Activated naive CD4-positive, alpha-beta T cell treated with anti-CD3 and anti-CD28 coated beads, Interleukin-2, amount 50 U/mL, for 72 hours (primary cell): ENCODE data around the gene ARHGEF3. TPM values are rescaled to one million over a fixed set of nuclear protein-coding genes. Genes with fewer than 3 reads are reported as not detected.
A peak's percentile ranks its signal among the peaks of the same experiment; 100 is the strongest.

Experiments used
- ATAC-seq, 2 donors: fragments of 150-1000 bp; cut with Tn5 transposase; 2 replicates each; pipeline ENCODE4 v1.10.0; 2021; ENCODE audit warnings: mild to moderate bottlenecking in 2 of 2, moderate library complexity in 2 of 2
- DNase-seq, 2 donors: peaks; one replicate each; pipeline ENCODE4 v3.0.0; 2021 to 2022; ENCODE audit warnings: low spot score in 2 of 2
- H3K27ac Mint-ChIP-seq, 2 donors: one replicate each; pipeline ENCODE4 v1.8.0; 2022; ENCODE audit warnings: mild to moderate bottlenecking in 2 of 2, mixed read lengths in 2 of 2
- H3K36me3 Mint-ChIP-seq, 2 donors: one replicate each; pipeline ENCODE4 v1.8.0; 2022; ENCODE audit warnings: mixed read lengths in 2 of 2
- H3K9me3 Mint-ChIP-seq, 2 donors: one replicate each; pipeline ENCODE4 v1.8.0; 2022; ENCODE audit warnings: mixed read lengths in 2 of 2
- total RNA-seq, 2 donors: library from RNA; stranded (reverse); gene quantifications; one replicate each; pipeline ENCODE4 v1.2.3, GENCODE V29; 2022

ARHGEF3 gene
- total RNA-seq, 2 donors from 2014 or later: 35.7 to 54.0 TPM

DNA sequence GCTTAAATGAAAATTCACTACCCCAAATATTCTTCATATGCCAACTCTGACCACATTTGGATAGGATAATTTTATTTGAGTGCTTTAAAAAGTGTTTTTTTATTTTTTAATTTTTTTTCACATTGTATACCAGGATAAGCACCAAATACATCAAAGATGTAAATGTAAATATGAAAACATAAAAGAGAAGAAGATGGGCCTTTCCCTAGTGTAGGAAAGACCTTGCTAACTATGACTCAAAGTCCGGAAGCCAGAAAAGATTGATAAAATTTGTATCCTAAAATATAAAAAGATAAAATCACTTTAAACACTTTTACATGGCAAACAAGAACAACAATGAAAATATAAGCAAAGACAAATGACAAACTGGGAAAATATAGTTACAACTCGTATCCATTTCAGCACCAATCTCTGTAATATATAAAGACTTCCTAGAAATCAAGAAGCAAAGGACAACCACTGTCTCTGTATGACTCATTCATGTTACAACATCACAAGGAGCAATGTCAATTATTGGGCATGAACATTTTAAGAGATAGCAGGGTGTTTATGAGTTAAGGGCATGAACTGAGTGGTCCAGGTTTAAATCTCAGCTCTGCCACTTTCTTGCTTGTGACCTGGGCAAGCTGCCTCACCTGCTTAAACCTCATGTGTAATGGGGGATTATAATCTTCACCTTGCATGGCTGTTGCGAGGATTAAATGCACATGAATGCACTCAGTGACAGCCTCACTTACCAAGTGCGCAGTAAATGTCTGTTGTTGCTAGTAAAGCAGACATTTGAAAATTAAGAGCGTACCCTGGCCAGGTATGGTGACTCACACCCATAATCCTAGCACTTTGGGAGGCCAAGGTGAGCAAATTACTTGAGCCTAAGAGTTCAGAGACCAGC, 25.3 kb upstream of the ARHGEF3 start:
- peak; percentile 66 to 74 for ATAC-seq
- peaks cover 0 to 5% of the 10 kb centered on the region in 2 donors for H3K9me3 Mint-ChIP-seq
- DNase-seq: no peak
- no peaks in the 10 kb centered on the region for H3K36me3 Mint-ChIP-seq
- no peak overlapping the region for H3K27ac Mint-ChIP-seq

DNA sequence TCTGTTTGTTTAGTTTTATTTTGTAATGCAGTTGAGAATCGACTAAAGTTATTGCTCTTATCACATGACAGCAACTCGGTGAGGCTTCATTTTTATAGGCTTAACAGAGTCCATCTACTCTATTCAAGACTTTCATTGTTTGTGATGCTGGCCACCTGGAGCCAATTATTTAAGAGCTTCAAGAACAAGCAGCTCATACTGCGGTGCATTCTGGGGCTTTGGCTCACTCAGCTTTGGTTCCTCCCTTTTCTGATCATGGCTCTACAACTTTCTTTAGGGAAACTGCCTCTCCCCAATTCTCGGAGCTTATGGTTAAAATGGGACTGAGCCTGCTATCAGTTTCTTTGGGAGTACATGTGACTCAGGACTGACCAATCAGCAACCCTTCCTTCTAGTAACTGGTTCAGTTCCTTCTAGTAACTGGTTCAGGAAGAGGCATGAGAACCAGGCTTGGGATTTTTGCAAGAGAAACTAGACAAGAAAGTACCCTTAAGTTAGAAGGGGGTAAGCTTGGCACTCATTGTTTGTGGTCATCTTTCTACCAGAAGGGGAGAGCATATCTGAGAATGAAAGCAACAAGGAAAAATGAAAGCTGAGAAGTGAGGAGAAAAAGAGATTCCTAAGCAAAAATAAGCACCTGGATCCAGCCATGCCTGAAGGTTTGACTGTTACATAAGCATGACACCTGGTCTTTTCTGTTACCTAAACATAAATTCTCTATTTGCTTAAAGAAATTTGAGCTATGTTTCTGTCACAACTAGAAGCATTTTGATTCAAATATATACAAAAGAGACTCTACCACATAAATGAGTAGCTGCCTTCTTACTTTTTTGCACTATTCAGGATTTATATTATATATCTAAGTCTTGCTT, 24.1 kb upstream of the ARHGEF3 start:
- no peak for DNase-seq
- Mint-ChIP-seq H3K27ac (no peak overlapping the region), H3K36me3 (no peaks in the 10 kb centered on the region), H3K9me3 (peaks cover 0 to 3% of the 10 kb centered on the region in 2 donors)
- peak in 1 of 2 donors; percentile 47 for ATAC-seq

DNA sequence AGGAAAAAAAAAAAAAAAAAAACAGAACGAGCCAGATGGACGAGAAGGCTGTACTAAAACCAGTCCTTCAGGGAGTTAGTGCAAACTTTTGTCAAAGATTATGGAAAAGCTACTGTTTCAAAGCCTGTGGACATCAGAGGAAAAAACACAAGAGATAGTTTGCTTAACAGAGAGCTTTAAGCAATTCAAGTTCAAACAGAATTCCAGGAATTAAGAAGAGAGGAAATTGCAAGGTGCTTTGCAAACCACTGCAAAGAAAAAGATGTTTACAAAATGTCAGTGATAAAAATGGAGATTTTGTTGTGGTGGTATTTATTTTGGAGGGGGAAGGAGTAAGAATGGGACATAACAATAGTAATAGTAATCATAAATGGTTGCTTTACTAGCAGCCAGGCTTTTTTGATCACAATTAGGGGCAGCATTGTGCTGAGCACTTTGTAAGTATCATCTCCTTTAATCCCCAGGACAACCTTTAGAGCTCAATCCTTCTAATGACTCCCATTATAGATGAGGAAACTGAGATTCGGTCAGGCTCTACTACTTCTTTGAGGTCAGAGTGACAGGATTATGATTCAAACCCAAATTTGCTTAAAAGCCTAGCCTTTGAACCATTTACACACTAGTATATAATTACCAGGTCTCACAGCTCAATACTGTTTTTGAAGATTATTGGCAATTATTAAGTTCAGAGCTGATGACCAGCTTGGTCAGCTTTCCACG, 22.4 kb upstream of the ARHGEF3 start:
- DNase-seq (no peak), ATAC-seq (peak in 1 of 2 donors; percentile 38)
- Mint-ChIP-seq H3K27ac (peak overlapping the region in 1 of 2 donors; percentile 14), H3K36me3 (no peaks in the 10 kb centered on the region), H3K9me3 (no peaks in the 10 kb centered on the region)

DNA sequence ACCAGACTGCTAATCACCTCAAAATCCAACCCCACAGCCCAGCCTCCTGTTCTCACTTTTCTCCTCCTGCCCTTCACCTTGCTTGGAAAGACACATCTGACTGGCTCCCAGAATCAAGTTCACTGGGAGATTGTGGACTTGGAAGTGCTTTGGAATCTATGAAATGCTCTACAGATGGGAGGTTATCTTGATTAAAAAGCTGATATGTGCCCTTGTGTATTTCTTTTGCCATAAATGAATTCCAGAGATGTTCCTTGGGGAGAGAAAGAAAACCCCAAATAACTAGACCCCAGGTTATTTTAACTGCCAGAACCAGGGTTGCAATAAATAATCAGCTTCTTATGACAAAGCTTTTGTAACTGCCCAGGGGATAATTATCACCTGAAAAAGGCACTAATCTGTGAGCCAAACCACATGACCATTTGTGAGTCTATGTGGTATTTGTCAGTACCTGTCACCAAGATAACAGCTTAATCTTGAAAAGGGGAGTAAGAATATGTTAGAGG, 21.7 kb upstream of the ARHGEF3 start:
- no peaks in the 10 kb centered on the region for H3K36me3 Mint-ChIP-seq
- DNase-seq: no peak
- peak overlapping the region in 1 of 2 donors; percentile 14 for H3K27ac Mint-ChIP-seq
- no peak for ATAC-seq
- H3K9me3 Mint-ChIP-seq: no peaks in the 10 kb centered on the region

DNA sequence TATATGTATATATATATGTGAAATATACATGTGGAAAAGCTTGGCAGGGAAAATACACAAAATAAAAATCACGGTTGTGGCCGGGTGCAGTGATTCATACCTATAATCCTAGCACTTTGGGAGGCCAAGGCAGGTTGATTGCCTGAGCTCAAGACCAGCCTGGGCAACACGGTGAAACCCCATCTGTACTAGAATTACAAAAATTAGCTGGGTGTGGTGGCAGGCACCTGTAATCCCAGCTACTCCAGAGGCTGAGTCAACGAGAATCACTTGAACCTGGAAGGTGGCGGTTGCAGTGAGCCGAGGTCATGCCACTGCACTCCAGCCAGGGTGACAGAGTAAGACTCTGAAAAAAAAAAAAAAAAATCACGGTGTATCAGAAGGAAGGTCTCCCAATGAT, 20.8 kb upstream of the ARHGEF3 start:
- Mint-ChIP-seq H3K27ac (no peak overlapping the region), H3K36me3 (peaks cover 0 to under 1% of the 10 kb centered on the region in 2 donors), H3K9me3 (no peaks in the 10 kb centered on the region)
- DNase-seq (no peak), ATAC-seq (no peak)

DNA sequence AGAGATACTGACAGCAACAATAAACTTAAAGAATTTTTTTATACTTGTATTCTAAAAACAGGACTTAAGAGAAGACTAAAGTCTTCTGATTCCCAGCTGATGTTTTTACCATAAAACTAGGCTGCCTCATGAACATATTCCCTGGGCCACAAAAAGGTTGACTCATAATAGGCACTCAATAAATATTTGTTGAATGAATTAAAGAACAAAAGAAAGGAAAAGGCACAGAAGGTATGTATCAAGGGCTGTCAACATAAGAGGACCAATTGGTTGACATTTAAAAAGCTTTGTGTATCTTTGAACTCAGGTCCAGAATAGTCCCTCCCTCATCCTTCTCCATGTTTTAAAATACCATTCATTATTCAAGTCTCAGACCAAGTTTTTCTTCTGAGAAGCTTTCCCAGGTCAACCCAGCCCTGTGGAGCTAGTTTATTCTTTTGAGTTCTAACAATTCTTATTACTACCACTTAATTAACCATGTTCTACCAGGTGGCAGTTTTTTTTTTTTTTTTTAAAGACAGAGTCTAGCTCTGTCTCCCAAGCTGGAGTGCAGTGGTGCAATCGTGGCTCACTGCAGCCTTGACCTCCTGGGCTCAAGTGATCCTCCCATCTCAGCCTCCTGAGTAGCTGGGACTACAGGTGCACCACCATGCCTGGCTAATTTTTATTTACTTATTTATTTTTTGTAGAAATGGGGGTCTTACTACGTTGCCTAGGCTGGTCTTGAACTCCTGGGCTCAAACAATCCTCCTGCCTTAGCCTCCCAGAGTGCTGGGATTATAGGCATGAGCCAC, 17.5 kb upstream of the ARHGEF3 start:
- H3K27ac Mint-ChIP-seq: no peak overlapping the region
- peaks cover 0 to 6% of the 10 kb centered on the region in 2 donors for H3K36me3 Mint-ChIP-seq
- DNase-seq (no peak), ATAC-seq (no peak)
- no peaks in the 10 kb centered on the region for H3K9me3 Mint-ChIP-seq

DNA sequence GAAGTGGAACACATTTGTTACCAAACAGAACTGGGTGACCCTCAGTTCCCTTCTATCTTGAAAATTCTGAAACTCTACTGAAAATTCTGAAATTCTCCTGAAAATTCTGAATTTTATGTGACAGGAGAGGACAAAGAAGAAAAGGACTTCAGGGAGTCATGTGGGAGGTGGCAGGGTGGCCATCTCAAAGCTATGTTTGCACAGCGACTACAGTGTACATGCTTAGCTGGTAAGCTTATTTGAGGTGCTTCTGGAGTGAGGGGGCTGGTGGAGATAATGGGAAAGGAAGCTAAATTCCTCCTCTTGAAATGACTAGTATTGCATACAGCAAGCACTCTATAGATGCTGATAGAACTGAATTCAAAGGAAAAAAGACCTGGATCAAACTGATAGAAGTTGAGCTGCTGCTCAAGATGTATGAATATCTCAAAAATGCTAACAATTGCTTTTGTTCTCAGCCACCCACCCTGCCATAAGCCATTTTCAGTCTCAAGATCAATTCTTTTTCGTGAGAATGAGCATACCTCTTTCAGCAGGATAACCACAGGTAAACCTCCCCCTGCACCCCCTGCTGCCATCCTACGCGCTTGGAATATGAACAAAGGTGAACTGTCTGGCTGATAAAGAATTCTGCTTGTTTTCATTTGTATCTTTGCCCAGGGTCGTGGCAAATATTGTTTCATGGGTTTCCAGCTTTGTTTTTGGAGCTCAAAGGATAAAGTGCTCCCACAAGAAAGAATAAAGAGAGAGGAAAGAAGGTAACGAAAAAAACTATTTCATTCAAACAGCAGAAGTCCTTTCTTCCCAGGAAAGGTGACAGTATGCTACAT, 16.6 kb upstream of the ARHGEF3 start:
- ATAC-seq (no peak), DNase-seq (no peak)
- H3K36me3 Mint-ChIP-seq: peaks cover 0 to 6% of the 10 kb centered on the region in 2 donors
- H3K9me3 Mint-ChIP-seq: no peaks in the 10 kb centered on the region
- H3K27ac Mint-ChIP-seq: no peak overlapping the region

DNA sequence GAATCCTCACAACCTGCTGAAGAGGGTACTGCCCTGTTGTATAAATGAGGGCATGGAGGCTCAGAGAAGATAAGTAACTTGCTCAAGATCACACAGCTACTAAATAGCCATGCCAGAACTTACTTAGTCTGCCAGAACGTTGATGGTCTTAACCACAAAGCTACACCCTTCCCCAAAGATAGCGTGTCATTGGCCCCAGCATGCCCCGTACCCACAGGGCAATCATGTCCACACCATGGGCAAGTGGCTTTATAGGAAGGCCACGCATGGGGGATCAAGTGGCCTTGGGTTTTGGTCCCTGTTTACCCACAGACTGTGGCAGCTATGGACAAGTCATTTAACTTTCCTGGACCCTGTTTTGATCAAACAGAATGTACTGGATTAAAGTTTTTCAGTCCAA, 15.9 kb upstream of the ARHGEF3 start:
- Mint-ChIP-seq H3K27ac (no peak overlapping the region), H3K9me3 (no peaks in the 10 kb centered on the region), H3K36me3 (peaks cover 0 to 6% of the 10 kb centered on the region in 2 donors)
- no peak for ATAC-seq
- DNase-seq: no peak

DNA sequence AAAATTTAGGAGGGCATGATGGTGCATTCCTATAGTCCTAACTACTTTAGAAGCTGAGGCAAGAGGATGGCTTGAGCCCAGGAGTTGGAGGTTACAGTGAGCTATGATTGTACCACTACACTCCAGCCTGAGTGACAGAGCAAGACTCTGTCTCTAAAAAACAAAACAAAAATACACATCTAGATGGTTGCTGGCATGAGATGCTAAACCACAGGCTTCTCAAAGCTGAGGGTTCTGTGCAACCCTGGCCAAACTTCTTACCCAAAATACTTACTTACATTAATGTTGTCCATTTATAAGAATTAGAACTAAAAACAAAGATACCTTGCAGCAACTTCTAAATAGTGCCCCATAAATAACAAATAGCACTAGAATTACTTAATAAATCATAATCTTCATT, 14.3 kb upstream of the ARHGEF3 start:
- H3K27ac Mint-ChIP-seq: no peak overlapping the region
- no peaks in the 10 kb centered on the region for H3K9me3 Mint-ChIP-seq
- H3K36me3 Mint-ChIP-seq: peaks cover 0 to 6% of the 10 kb centered on the region in 2 donors
- no peak for ATAC-seq
- no peak for DNase-seq

DNA sequence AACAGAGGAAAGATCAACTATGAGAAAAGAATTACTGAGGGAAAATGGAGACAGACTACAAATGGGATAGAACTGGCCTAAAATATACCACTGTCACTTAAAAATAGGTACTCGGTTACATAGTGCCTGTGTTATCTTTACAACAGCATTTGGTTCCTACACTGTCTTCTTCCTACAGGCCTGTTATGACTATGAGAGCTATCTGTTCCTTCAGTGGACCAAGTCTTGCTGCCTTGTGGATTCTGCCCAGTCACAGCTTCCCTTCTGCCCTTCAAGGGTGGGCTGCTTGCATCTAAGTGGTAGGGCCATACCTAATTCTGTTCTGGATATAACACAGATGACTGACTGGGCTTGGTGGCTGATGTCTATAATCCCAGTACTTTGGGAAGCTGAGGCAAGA, 13.8 kb upstream of the ARHGEF3 start:
- no peak for ATAC-seq
- H3K9me3 Mint-ChIP-seq: no peaks in the 10 kb centered on the region
- H3K27ac Mint-ChIP-seq: no peak overlapping the region

DNA sequence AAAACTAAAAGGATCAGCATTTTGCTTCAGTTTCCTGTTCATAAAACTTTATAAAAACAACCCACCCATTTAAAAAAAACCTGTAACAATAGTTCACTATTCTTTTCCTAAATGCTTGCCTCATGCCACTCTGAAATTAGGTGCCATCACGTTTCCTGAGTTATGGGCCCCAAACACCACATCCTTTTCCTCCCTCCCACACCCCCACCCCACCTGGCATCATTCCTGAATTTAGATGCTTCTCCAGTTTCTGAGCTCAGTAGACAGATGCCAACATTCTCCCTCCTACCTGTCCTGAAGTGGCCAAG, 11.9 kb upstream of the ARHGEF3 start:
- no peaks in the 10 kb centered on the region for H3K9me3 Mint-ChIP-seq
- H3K36me3 Mint-ChIP-seq: peaks cover 0 to 6% of the 10 kb centered on the region in 2 donors
- ATAC-seq (no peak), DNase-seq (no peak)
- peak overlapping the region in 1 of 2 donors; percentile 40 for H3K27ac Mint-ChIP-seq

More for the DNA sequence above, 13.8 kb upstream of the ARHGEF3 start:
- H3K36me3 Mint-ChIP-seq: peaks cover 0 to 6% of the 10 kb centered on the region in 2 donors
- DNase-seq: no peak

DNA sequence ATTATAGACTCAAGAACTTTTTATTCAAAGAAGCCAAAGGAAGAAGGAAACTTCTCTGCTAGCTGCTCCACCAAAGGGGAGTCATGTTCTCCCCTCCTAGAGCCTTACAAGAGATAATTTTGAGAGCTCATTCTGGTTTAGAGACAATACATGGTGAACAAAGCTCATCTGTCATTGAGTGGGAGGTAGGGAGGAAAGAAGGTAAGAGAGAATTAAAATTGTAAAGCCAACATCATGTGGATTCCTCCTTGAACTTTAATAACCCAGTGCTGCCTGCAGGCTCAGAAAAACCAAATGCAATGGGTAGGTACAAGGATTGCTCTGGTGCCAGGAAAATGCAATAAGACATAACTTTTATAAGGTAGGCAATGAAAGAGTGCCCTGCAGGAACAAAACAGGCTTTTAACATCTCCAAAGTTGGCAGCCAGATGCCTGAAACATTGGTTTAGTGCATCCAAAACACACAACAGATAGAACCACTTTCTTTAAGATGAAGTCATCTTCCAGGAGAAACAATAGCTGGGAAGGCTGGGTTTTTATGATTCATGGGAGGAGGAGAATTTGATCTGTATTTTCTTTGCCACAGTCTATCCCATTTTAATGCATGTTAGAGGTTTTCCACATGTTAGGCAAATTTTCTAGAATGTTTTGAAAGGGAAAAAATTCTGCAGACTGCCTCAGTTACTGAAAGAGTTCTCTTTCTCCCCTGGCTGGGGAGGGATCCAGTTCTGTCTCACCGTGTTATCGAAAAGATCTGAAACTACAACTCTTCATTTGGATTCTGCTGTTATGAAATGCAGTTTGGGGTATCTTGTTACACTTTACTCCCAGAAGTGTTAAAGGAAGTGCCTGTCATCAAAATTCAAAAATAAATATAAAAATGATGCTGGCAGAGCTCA, 11.3 kb upstream of the ARHGEF3 start:
- DNase-seq (no peak), ATAC-seq (no peak)
- Mint-ChIP-seq H3K27ac (peak overlapping the region in 1 of 2 donors; percentile 40), H3K36me3 (peaks cover 0 to 6% of the 10 kb centered on the region in 2 donors), H3K9me3 (no peaks in the 10 kb centered on the region)

DNA sequence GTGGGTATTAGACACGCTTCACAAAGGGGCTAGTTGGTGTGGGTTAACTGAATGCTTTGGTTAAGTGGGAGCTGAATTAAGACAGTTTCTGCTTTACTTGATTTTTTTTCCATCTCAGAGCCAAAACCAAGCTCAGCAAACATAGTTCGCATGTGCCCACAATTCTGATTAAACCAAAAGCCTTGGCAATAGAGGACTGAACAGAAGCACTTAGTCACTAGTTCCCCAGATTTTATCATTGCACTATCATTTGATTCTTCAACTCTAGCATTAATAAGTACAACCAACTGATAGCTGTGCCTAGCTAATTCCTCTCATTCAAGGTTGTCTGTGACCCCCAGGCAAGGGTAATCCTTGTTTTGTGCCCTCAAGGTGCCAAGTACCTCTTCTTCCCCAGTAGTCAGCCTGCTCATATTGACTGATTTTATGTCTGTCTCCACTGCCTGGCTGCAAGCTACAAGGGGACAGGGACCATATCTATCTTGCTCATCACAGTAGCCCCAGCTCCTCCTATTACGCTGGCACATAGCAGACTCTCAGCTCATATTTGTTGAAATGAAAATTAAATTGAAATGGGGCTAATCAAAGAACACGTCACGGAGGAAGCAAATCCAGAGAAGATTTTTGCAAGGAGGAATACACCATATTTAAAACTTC, 9.9 kb upstream of the ARHGEF3 start:
- no peak for DNase-seq
- no peaks in the 10 kb centered on the region for H3K9me3 Mint-ChIP-seq

More for the DNA sequence above, 9.9 kb upstream of the ARHGEF3 start:
- no peak for ATAC-seq
- Mint-ChIP-seq H3K36me3 (no peaks in the 10 kb centered on the region), H3K27ac (peak overlapping the region in 1 of 2 donors; percentile 55)
